Cardiac muscle cell (in vitro differentiated cells and primary cell): Measurements from ENCODE around the gene LIN28A. TPM values are rescaled to one million over a fixed set of nuclear protein-coding genes. Genes with fewer than 3 reads are reported as not detected.

Experiments
- DNase-seq, 2 donors: peaks; one replicate each; pipeline versions ENCODE4 v3.0.0 to v3.0.0-alpha.2; 2010 to 2017; ENCODE audit warnings: low read depth in 1 of 2, low spot score in 1 of 2
- H3K27ac ChIP-seq: fragments of 200-600 bp; sonication (generic); 2 replicates; pipeline ENCODE4 v1.5.1; 2016
- H3K27me3 ChIP-seq: fragments of 200-600 bp; sonication (generic); 2 replicates; pipeline ENCODE4 v1.6.0; 2016; ENCODE audit warnings: control low read depth
- H3K36me3 ChIP-seq: fragments of 200-600 bp; sonication (generic); 2 replicates; pipeline ENCODE4 v1.5.1; 2016; ENCODE audit warnings: control low read depth
- H3K4me1 ChIP-seq: fragments of 200-600 bp; sonication (generic); 2 replicates; pipeline ENCODE4 v1.8.1; 2017; ENCODE audit warnings: low read depth, mild to moderate bottlenecking, mixed run types
- H3K4me3 ChIP-seq: fragments of 200-600 bp; sonication (generic); 2 replicates; pipeline ENCODE4 v1.5.1; 2016; ENCODE audit warnings: mild to moderate bottlenecking
- H3K9me3 ChIP-seq: fragments of 200-600 bp; sonication (generic); 2 replicates; pipeline ENCODE4 v1.5.1; 2017; ENCODE audit warnings: low read depth, mild to moderate bottlenecking, control low read depth
- polyA plus RNA-seq: library from polyadenylated mRNA; unstranded; fragments of >200 nt; fragmentation: Nextera tagmentation; extraction: Ambion mirVana; gene quantifications from 2 replicates; pipeline ENCODE4 v1.2.1, GENCODE V29; 2016
- total RNA-seq: library from RNA; depleted of rRNA; stranded (reverse); fragments of >200 nt; gene quantifications from 2 replicates; pipeline ENCODE4 v1.2.3, GENCODE V29; 2016
- TF ChIP-seq, protein P1 (sequence below): IDR thresholded peaks from 2 replicates; pipeline ENCODE4 v1.5.1; 2012; ENCODE audit warnings: low read depth, mild to moderate bottlenecking, low read length

The LIN28A gene
- total and polyA plus RNA-seq, 2 experiments from 2014 or later = 3.4 to 16.6 TPM

- TF ChIP-seq, protein P1, sequence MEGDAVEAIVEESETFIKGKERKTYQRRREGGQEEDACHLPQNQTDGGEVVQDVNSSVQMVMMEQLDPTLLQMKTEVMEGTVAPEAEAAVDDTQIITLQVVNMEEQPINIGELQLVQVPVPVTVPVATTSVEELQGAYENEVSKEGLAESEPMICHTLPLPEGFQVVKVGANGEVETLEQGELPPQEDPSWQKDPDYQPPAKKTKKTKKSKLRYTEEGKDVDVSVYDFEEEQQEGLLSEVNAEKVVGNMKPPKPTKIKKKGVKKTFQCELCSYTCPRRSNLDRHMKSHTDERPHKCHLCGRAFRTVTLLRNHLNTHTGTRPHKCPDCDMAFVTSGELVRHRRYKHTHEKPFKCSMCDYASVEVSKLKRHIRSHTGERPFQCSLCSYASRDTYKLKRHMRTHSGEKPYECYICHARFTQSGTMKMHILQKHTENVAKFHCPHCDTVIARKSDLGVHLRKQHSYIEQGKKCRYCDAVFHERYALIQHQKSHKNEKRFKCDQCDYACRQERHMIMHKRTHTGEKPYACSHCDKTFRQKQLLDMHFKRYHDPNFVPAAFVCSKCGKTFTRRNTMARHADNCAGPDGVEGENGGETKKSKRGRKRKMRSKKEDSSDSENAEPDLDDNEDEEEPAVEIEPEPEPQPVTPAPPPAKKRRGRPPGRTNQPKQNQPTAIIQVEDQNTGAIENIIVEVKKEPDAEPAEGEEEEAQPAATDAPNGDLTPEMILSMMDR = no peak
- Histone ChIP-seq H3K4me3 (no peak overlapping the region), H3K36me3 (peaks cover 24% of the 10 kb centered on the region), H3K27me3 (no peaks in the 10 kb centered on the region), H3K4me1 (no peaks in the 10 kb centered on the region), H3K27ac (no peak overlapping the region), H3K9me3 (no peaks in the 10 kb centered on the region)
- DNase-seq = no peak
Measured at GRCh38 chr1:26449868-26450267, 39.3 kb downstream of the LIN28A start.

GRCh38 chr1:26450908-26451307 lies 40.3 kb downstream of the LIN28A start:
- no peaks in the 10 kb centered on the region for H3K9me3 ChIP-seq
- H3K4me1 ChIP-seq = no peaks in the 10 kb centered on the region
- H3K4me3 ChIP-seq = no peak overlapping the region
- H3K27ac ChIP-seq = no peak overlapping the region
- DNase-seq = no peak
- TF ChIP-seq, protein P1 = no peak
- H3K36me3 ChIP-seq = peaks cover 16% of the 10 kb centered on the region
- no peaks in the 10 kb centered on the region for H3K27me3 ChIP-seq

DNA sequence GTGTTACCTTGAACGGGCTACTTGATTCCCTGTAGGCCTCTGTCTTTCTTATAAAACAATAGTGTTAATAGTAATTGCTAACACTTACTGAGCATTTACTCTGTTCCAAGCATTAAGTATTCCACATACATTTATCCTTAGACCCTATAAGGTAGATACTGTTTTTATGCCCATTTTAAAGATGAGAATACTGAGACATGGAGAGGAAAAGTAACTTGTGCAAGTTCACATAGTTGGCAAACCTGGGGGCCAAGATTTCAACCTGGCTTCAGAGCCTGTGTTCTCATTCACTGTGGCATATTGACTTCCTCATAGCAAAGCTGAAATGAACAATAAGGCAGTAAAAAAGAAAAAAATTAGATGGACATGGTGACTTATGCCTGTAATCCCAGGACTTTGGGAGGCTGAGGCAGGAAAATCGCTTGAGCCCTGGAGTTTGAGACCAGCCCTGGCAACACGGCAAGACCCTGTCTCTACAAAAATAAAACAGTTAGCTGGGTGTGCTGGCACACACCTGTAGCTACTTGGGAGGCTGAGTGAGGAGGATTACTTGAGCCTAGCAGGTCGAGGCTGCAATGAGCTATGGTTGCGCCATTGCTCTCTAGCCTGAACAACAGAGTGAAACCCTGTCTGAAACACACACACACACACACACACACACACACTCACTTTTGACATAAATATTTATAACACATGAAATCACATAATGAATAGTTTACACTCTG lies 42.0 kb downstream of the LIN28A start:
- H3K4me3 ChIP-seq = no peak overlapping the region
- no peaks in the 10 kb centered on the region for H3K9me3 ChIP-seq
- no peak for DNase-seq
- no peak overlapping the region for H3K27ac ChIP-seq
- TF ChIP-seq, protein P1 = no peak
- H3K27me3 ChIP-seq = no peaks in the 10 kb centered on the region
- H3K4me1 ChIP-seq = no peaks in the 10 kb centered on the region
- H3K36me3 ChIP-seq = peaks cover 17% of the 10 kb centered on the region

- TF ChIP-seq, protein P1 = no peak
Measured at GRCh38 chr1:26459148-26459547, 48.5 kb downstream of the LIN28A start.

DNA sequence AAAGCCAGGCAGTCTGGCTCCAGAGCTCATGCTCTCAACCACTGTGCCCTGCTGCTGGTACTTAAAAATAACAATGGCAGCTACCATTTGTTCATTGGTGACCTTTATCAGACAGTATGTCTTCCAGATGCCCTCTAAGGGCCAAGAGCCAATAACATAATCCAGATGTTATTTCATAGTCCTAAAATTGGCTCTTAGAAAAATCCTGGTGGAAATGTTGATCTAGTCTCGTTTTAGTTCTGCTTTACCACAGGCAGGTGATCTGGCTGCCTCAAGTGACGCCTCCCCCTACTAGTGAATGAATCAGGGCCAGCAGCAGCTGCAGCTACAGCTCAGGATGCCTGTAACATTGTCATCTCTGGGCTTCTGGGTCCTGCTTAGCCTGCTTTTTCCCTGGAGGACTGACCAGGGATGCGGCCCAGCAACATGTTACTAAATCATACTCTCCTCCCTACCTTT lies 49.0 kb downstream of the LIN28A start:
- no peak overlapping the region for H3K4me3 ChIP-seq
- peaks cover 17% of the 10 kb centered on the region for H3K36me3 ChIP-seq
- H3K27me3 ChIP-seq = no peaks in the 10 kb centered on the region
- no peaks in the 10 kb centered on the region for H3K9me3 ChIP-seq
- DNase-seq = no peak
- peak overlapping the region; percentile 7 for H3K27ac ChIP-seq
- no peaks in the 10 kb centered on the region for H3K4me1 ChIP-seq
- TF ChIP-seq, protein P1 = no peak

More at GRCh38 chr1:26459148-26459547, 48.5 kb downstream of the LIN28A start:
- no peaks in the 10 kb centered on the region for H3K27me3 ChIP-seq
- DNase-seq = no peak
- peaks cover 17% of the 10 kb centered on the region for H3K36me3 ChIP-seq
- H3K4me1 ChIP-seq = no peaks in the 10 kb centered on the region
- H3K4me3 ChIP-seq = no peak overlapping the region
- H3K27ac ChIP-seq = peak overlapping the region; percentile 7
- H3K9me3 ChIP-seq = no peaks in the 10 kb centered on the region
